ENCODE measurements around the gene BAD.

The BAD gene

DNA sequence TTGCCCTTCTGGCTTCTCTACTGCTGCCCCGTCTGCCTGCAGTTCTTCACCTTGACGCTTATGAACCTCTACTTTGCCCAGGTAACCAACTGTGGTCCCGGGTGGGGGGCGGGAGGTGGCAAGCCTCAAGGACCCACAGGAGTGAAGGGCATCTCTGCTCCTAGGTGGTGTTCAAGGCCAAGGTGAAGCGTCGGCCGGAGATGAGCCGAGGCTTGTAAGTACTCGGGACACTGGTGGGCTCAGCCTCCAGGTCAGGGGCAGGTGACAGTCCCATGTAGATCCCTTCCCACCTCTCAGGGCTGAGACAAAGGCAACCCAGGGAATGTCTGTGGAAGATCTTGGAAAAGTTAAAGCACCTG lies 2.3 kb upstream of the BAD start:
- Histone ChIP-seq H3K9me3 (ENCODE audit: control insufficient read depth, insufficient read depth, low read length) (no peaks in the 10 kb centered on the region), H3K4me1 (ENCODE audit: control insufficient read depth, insufficient read depth, low read length) (peaks cover 5% of the 10 kb centered on the region; the same call in 1 of the 2 replicates), H3K27me3 (ENCODE audit: control insufficient read depth, insufficient read depth, low read length) (peaks cover 16% of the 10 kb centered on the region), H3K27ac (ENCODE audit: low read length) (no peak overlapping the region), H3K36me3 (ENCODE audit: control insufficient read depth, insufficient read depth, low read length) (no peaks in the 10 kb centered on the region), H3K4me3 (ENCODE audit: low read length) (no peak overlapping the region)
- DNase-seq (ENCODE audit: low read depth, low spot score) = no peak
- whole genome bisulfite sequencing (ENCODE audit: insufficient coverage, insufficient read length) = no CpG with 5 or more reads among the region's 9 CpGs

DNA sequence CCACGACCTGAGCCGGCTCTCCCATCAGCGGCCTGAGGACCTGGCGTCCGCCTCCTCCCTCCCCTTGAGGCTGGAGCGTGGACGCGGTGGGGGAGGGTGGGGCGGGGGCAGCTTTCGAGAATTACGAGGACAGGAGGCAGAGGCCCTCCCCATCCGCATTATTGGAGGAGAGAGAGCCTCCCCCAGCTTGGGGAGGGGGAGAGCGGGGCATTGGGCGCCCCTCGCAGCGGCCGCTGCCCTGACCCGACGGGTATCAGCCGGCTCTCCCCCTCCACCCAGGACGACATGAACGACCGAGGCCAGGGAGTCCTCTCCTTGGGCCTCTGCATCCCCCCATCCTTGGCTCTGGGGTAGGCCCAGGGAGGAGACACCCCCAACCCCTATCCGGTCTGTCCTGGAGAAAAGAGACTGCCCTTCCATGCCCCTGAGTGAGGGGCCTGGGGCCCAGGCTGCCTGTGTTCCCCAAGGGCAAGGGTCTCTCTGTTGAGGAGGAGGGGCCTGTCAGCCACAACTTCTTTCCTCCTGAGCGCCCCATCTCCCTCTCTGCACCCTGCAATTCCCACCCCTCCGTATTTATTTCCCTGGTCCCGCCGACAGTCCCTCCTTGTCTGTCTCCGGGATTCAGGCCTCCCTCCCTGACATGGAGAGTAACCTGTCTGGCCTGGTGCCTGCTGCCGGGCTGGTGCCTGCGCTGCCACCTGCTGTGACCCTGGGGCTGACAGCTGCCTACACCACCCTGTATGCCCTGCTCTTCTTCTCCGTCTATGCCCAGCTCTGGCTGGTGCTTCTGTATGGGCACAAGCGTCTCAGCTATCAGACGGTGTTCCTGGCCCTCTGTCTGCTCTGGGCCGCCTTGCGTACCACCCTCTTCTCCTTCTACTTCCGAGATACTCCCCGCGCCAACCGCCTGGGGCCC lies 1.7 kb upstream of the BAD start:
- WGBS (ENCODE audit: insufficient coverage, insufficient read length) = no CpG with 5 or more reads among the region's 40 CpGs
- Histone ChIP-seq H3K4me1 (ENCODE audit: control insufficient read depth, insufficient read depth, low read length) (peaks cover 5% of the 10 kb centered on the region; the same call in 1 of the 2 replicates), H3K27ac (ENCODE audit: low read length) (no peak overlapping the region), H3K9me3 (ENCODE audit: control insufficient read depth, insufficient read depth, low read length) (no peaks in the 10 kb centered on the region), H3K27me3 (ENCODE audit: control insufficient read depth, insufficient read depth, low read length) (peaks cover 12% of the 10 kb centered on the region), H3K4me3 (ENCODE audit: low read length) (peak overlapping the region; percentile 83; the same call in 1 of the 2 replicates), H3K36me3 (ENCODE audit: control insufficient read depth, insufficient read depth, low read length) (no peaks in the 10 kb centered on the region)
- DNase-seq (ENCODE audit: low read depth, low spot score) = no peak

- H3K27ac ChIP-seq (ENCODE audit: low read length) = no peak within 1 kb of the TSS
- H3K36me3 ChIP-seq (ENCODE audit: control insufficient read depth, insufficient read depth, low read length) = no peaks in the 10 kb centered on the region
- no peak for DNase-seq (ENCODE audit: low read depth, low spot score)
- no peaks in the 10 kb centered on the region for H3K9me3 ChIP-seq (ENCODE audit: control insufficient read depth, insufficient read depth, low read length)
- peak within 1 kb of the TSS; percentile 83; the same call in 1 of the 2 replicates for H3K4me3 ChIP-seq (ENCODE audit: low read length)
- peaks cover 2% of the 10 kb centered on the region for H3K27me3 ChIP-seq (ENCODE audit: control insufficient read depth, insufficient read depth, low read length)
- peaks cover 5% of the 10 kb centered on the region; the same call in 1 of the 2 replicates for H3K4me1 ChIP-seq (ENCODE audit: control insufficient read depth, insufficient read depth, low read length)
- no CpG with 5 or more reads among the region's 102 CpGs for WGBS (ENCODE audit: insufficient coverage, insufficient read length)
These were observed 758 bp upstream of the BAD start, which contains the start of gene GPR137 for GRCh38 chr11:64284962-64285884. Gene GPR137 (plus strand): TSS chr11:64285848. CDS start chr11:64286525, 677 bp downstream.

- no peak overlapping the region for H3K4me3 ChIP-seq (ENCODE audit: low read length)
- WGBS (ENCODE audit: insufficient coverage, insufficient read length) = no CpG with 5 or more reads among the region's 3 CpGs
- DNase-seq (ENCODE audit: low read depth, low spot score) = no peak
- H3K9me3 ChIP-seq (ENCODE audit: control insufficient read depth, insufficient read depth, low read length) = no peaks in the 10 kb centered on the region
- no peak overlapping the region for H3K27ac ChIP-seq (ENCODE audit: low read length)
- H3K4me1 ChIP-seq (ENCODE audit: control insufficient read depth, insufficient read depth, low read length) = peaks cover 5% of the 10 kb centered on the region; the same call in 1 of the 2 replicates
- 0 out of 2 replicates have a peak, but pooled peaks cover 3% of the 10 kb centered on the region for H3K36me3 ChIP-seq (ENCODE audit: control insufficient read depth, insufficient read depth, low read length)
- H3K27me3 ChIP-seq (ENCODE audit: control insufficient read depth, insufficient read depth, low read length) = no peaks in the 10 kb centered on the region
These were observed 1.4 kb downstream of the BAD start for GRCh38 chr11:64283092-64283491.

- no peak for DNase-seq (ENCODE audit: low read depth, low spot score)
- Histone ChIP-seq H3K27ac (ENCODE audit: low read length) (no peak overlapping the region), H3K36me3 (ENCODE audit: control insufficient read depth, insufficient read depth, low read length) (0 out of 2 replicates have a peak, but pooled peaks cover 3% of the 10 kb centered on the region), H3K4me1 (ENCODE audit: control insufficient read depth, insufficient read depth, low read length) (peaks cover 5% of the 10 kb centered on the region; the same call in 1 of the 2 replicates), H3K9me3 (ENCODE audit: control insufficient read depth, insufficient read depth, low read length) (no peaks in the 10 kb centered on the region), H3K4me3 (ENCODE audit: low read length) (no peak overlapping the region), H3K27me3 (ENCODE audit: control insufficient read depth, insufficient read depth, low read length) (no peaks in the 10 kb centered on the region)
- no CpG with 5 or more reads among the region's 22 CpGs for WGBS (ENCODE audit: insufficient coverage, insufficient read length)
These were observed 2.3 kb downstream of the BAD start for GRCh38 chr11:64281957-64282770.

- no peak overlapping the region for H3K4me3 ChIP-seq (ENCODE audit: low read length)
- no peaks in the 10 kb centered on the region for H3K27me3 ChIP-seq (ENCODE audit: control insufficient read depth, insufficient read depth, low read length)
- H3K9me3 ChIP-seq (ENCODE audit: control insufficient read depth, insufficient read depth, low read length) = no peaks in the 10 kb centered on the region
- H3K36me3 ChIP-seq (ENCODE audit: control insufficient read depth, insufficient read depth, low read length) = 0 out of 2 replicates have a peak, but pooled peaks cover 3% of the 10 kb centered on the region
- no peak overlapping the region for H3K27ac ChIP-seq (ENCODE audit: low read length)
- peaks cover 2% of the 10 kb centered on the region for H3K4me1 ChIP-seq (ENCODE audit: control insufficient read depth, insufficient read depth, low read length)
- DNase-seq (ENCODE audit: low read depth, low spot score) = no peak
- no CpG with 5 or more reads among the region's 8 CpGs for whole genome bisulfite sequencing (ENCODE audit: insufficient coverage, insufficient read length)
These were observed 5.8 kb downstream of the BAD start for GRCh38 chr11:64278576-64279190.

DNA sequence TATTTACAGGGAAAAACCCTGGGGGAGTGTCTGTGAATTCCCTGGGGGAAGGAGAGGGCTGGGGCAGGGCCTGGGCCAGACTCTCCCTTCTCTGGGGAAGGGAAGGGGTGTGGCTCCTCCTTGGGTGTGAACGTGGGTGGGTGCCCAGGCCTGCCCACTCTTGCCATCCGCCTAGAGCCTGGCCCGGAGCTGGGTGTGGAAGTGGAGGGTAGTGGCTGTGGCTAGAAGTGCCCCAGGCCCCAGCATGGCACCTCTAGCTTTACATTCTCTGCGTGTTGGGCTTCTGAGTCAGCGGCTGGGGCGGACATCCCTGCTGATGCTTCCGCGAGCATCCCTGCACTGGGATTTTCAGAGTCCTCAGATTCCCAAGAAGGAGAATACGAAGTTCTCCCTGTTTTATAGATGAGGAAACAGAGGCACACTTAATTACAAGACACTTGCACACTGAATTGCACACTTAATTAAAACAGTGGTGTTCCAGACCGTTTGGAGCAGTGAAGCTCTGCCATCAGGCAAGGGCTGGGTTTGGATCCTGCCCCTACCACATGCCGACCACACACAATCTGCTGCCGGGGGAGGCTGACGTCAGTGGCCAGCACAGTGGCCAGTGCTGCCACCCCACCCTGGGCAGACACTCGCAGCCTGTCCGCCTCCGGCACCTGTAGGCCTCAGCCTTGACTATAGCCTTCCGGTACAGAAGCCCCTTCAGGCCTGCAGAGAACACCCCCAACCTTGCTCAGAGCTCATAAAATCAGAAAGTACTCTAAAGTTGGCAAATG lies 7.6 kb downstream of the BAD start:
- 0 out of 2 replicates have a peak, but pooled peaks cover 3% of the 10 kb centered on the region for H3K36me3 ChIP-seq (ENCODE audit: control insufficient read depth, insufficient read depth, low read length)
- H3K27ac ChIP-seq (ENCODE audit: low read length) = no peak overlapping the region
- H3K4me1 ChIP-seq (ENCODE audit: control insufficient read depth, insufficient read depth, low read length) = peaks cover 2% of the 10 kb centered on the region
- DNase-seq (ENCODE audit: low read depth, low spot score) = no peak
- H3K27me3 ChIP-seq (ENCODE audit: control insufficient read depth, insufficient read depth, low read length) = no peaks in the 10 kb centered on the region
- no peak overlapping the region for H3K4me3 ChIP-seq (ENCODE audit: low read length)
- no CpG with 5 or more reads among the region's 17 CpGs for WGBS (ENCODE audit: insufficient coverage, insufficient read length)
- H3K9me3 ChIP-seq (ENCODE audit: control insufficient read depth, insufficient read depth, low read length) = no peaks in the 10 kb centered on the region

DNA sequence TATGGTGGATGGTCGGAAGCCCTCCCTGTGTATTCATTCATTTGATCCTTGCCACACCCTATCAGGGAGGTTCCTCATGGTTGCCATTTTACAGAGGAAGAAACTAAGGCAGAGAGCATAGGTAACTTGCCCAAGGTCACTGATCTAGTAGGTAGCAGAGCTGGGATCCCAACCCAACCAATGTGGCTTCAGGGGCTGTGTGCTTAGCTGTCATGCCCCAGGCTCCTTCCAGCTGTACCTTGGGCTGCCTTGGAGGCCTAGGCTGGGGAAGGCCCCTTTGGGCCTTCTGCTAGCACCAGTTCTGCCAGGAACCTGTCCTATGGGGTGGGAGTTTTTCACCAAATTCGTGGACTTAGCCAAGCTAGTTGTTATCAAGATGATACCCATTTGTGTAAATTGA lies 8.6 kb downstream of the BAD start:
- H3K4me1 ChIP-seq (ENCODE audit: control insufficient read depth, insufficient read depth, low read length) = peaks cover 2% of the 10 kb centered on the region
- no peak overlapping the region for H3K27ac ChIP-seq (ENCODE audit: low read length)

More for the DNA sequence above, 8.6 kb downstream of the BAD start:
- DNase-seq (ENCODE audit: low read depth, low spot score) = no peak
- H3K27me3 ChIP-seq (ENCODE audit: control insufficient read depth, insufficient read depth, low read length) = no peaks in the 10 kb centered on the region
- H3K36me3 ChIP-seq (ENCODE audit: control insufficient read depth, insufficient read depth, low read length) = 0 out of 2 replicates have a peak, but pooled peaks cover 3% of the 10 kb centered on the region
- no peaks in the 10 kb centered on the region for H3K9me3 ChIP-seq (ENCODE audit: control insufficient read depth, insufficient read depth, low read length)
- WGBS (ENCODE audit: insufficient coverage, insufficient read length) = no CpG with 5 or more reads among the region's 2 CpGs
- H3K4me3 ChIP-seq (ENCODE audit: low read length) = no peak overlapping the region
